B cell (primary cell): ENCODE measurements around the gene ACAP1. TPM values are rescaled to one million over a fixed set of nuclear protein-coding genes. Genes with fewer than 3 reads are reported as not detected.

Experiments used
- ATAC-seq: fragments of 200-7000 bp; cut with Tn5 transposase; one replicate; pipeline ENCODE4 v1.10.0; 2021; ENCODE audit warnings: low read depth, mild to moderate bottlenecking, moderate number of reproducible peaks, moderate library complexity
- CTCF ChIA-PET: fragments of 350-600 bp; sonication (Branson Sonifier 250); formaldehyde crosslinking; loops from one replicate; lab custom pipeline; 2021; ENCODE audit warnings: antibody characterized with exemption, inconsistent platforms; lab: Charles Lee
- POLR2A ChIA-PET: fragments of 350-600 bp; sonication (Branson Sonifier 250); formaldehyde crosslinking; loops from one replicate; lab custom pipeline; 2021; ENCODE audit warnings: antibody characterized with exemption; lab: Charles Lee
- DNase-seq: peaks from one replicate; pipeline ENCODE4 v3.0.0; 2013
- H2AFZ ChIP-seq: 2 replicates; pipeline ENCODE4 v1.6.1; 2012; ENCODE audit warnings: mild to moderate bottlenecking, low read depth, low read length; ENCODE audit not compliant: insufficient read depth, poor library complexity, severe bottlenecking
- H3K27ac ChIP-seq, 2 donors: 1 replicate in 1 of 2; 2 replicates in 1 of 2; pipeline ENCODE4 v1.5.1; 2012 to 2013; ENCODE audit warnings: low read length in 2 of 2, mild to moderate bottlenecking in 2 of 2, moderate library complexity in 1 of 2
- H3K27me3 ChIP-seq, 4 experiments: fragments of 200-600 bp in 1 of 4; sonication (generic) in 1 of 4; replicated peaks in 1 of 4; 1 replicate in 2 of 4; 2 replicates in 2 of 4; pipeline versions ENCODE4 v1.6.1 to v1.7.0; 2013 to 2016; ENCODE audit warnings: low read length in 3 of 4, mild to moderate bottlenecking in 2 of 4, mixed read lengths in 1 of 4, moderate library complexity in 1 of 4; ENCODE audit not compliant: insufficient read depth in 4 of 4, control insufficient read depth in 3 of 4; ENCODE audit errors: control extremely low read depth in 1 of 4
- H3K36me3 ChIP-seq, 2 experiments: replicated peaks in 1 of 2; 1 replicate in 1 of 2; 2 replicates in 1 of 2; pipeline versions ENCODE4 v1.6.1 to v1.7.1; 2013; ENCODE audit warnings: low read length in 1 of 2; ENCODE audit not compliant: insufficient read depth in 2 of 2, control insufficient read depth in 1 of 2; ENCODE audit errors: control extremely low read depth in 1 of 2, extremely low read depth in 1 of 2
- H3K4me1 ChIP-seq, 2 donors: fragments of 200-600 bp in 1 of 2; sonication (generic) in 1 of 2; 1 replicate in 1 of 2; 2 replicates in 1 of 2; pipeline versions ENCODE4 v1.5.1 to v1.6.1; 2013 to 2017; ENCODE audit warnings: low read length in 2 of 2; ENCODE audit not compliant: control insufficient read depth in 2 of 2, insufficient read depth in 2 of 2
- H3K4me2 ChIP-seq: replicated peaks from 2 replicates; pipeline ENCODE3; 2012; ENCODE audit warnings: mild to moderate bottlenecking, low read depth, low read length; ENCODE audit not compliant: poor library complexity, severe bottlenecking
- H3K4me3 ChIP-seq, 5 experiments: fragments of 200-600 bp in 1 of 5; sonication (generic) in 1 of 5; 1 replicate in 3 of 5; 2 replicates in 2 of 5; pipeline versions ENCODE4 v1.5.1 to v1.7.0; 2011 to 2016; ENCODE audit warnings: low read length in 4 of 5, mild to moderate bottlenecking in 4 of 5, low read depth in 2 of 5, control low read depth in 1 of 5, moderate library complexity in 1 of 5; ENCODE audit not compliant: insufficient read depth in 1 of 5; ENCODE audit errors: control extremely low read depth in 1 of 5, extremely low read depth in 1 of 5
- H3K79me2 ChIP-seq: fragments of 200-600 bp; sonication (generic); one replicate; pipeline ENCODE4 v1.6.0; 2016; ENCODE audit warnings: low read length; ENCODE audit not compliant: control insufficient read depth, insufficient read depth
- H3K9ac ChIP-seq: fragments of 200-600 bp; sonication (generic); 2 replicates; pipeline ENCODE4 v1.6.1; 2017; ENCODE audit warnings: mild to moderate bottlenecking, low read length, moderate library complexity
- H3K9me3 ChIP-seq, 3 donors: one replicate each; pipeline versions ENCODE4 v1.6.1 to v1.7.1; 2013; ENCODE audit warnings: low read length in 2 of 3; ENCODE audit not compliant: control insufficient read depth in 2 of 3, insufficient read depth in 1 of 3; ENCODE audit errors: control extremely low read depth in 1 of 3
- H4K20me1 ChIP-seq: 2 replicates; pipeline ENCODE4 v1.6.0; 2012; ENCODE audit warnings: mild to moderate bottlenecking, low read length; ENCODE audit not compliant: insufficient read depth, control insufficient read depth, poor library complexity, severe bottlenecking
- H3K27ac Mint-ChIP-seq: one replicate; pipeline ENCODE4 v1.8.0; 2021; ENCODE audit warnings: mixed read lengths
- H3K27me3 Mint-ChIP-seq: one replicate; pipeline ENCODE4 v1.8.0; 2021; ENCODE audit warnings: mixed read lengths
- H3K4me1 Mint-ChIP-seq: one replicate; pipeline ENCODE4 v1.8.0; 2021; ENCODE audit warnings: mixed read lengths
- H3K4me3 Mint-ChIP-seq: one replicate; pipeline ENCODE4 v1.8.0; 2021; ENCODE audit warnings: mixed read lengths
- H3K9me3 Mint-ChIP-seq: one replicate; pipeline ENCODE4 v1.8.0; 2022; ENCODE audit warnings: mixed read lengths; ENCODE audit not compliant: insufficient read depth
- CTCF ChIP-seq: fragments of 200-600 bp; IDR thresholded peaks from one replicate; pipeline ENCODE4 v1.8.0; 2022; ENCODE audit warnings: antibody characterized with exemption, mild to moderate bottlenecking
- EZH2 ChIP-seq: IDR thresholded peaks from 2 replicates; pipeline ENCODE4 v1.6.1; 2012; ENCODE audit warnings: borderline replicate concordance, low read depth, mild to moderate bottlenecking, moderate library complexity, low read length; ENCODE audit not compliant: insufficient read depth, poor library complexity, severe bottlenecking
- WGBS: methylation state at CpG from one replicate; pipeline ENCODE4 v1.1.5; 2013; ENCODE audit warnings: missing lambda C conversion rate; ENCODE audit not compliant: insufficient coverage; 5-methylcytosine and 5-hydroxymethylcytosine counted together
- intact Hi-C: fragments of 100-400 bp; cut with micrococcal nuclease; formaldehyde crosslinking; loops from one replicate; pipeline ENCODE4 v1.10.0; 2022
- polyA plus RNA-seq: library from polyadenylated mRNA; depleted of rRNA; stranded (reverse); fragments of >200 nt; gene quantifications from 2 replicates; pipeline ENCODE4 v1.2.3, GENCODE V29; 2012
- total RNA-seq, 2 donors: library from RNA; stranded (reverse); fragments of 120-200 nt in 1 of 2; gene quantifications; 1 replicate in 1 of 2; 2 replicates in 1 of 2; pipeline versions ENCODE4 v1.2.3 to v1.2.4, GENCODE V29; 2013 to 2022

Gene ACAP1
- total and polyA plus RNA-seq, 2 donors (not counting 1 experiment from before 2014, with no cell fraction given) = 392 to 412 TPM

GRCh38 chr17:7307686-7308624 is 28.4 kb upstream of the ACAP1 start:
- H3K36me3 ChIP-seq = peaks cover 4 to 37% of the 10 kb centered on the region in 2 experiments
- intact Hi-C loops = loop anchor here (1.0 to 5.0 kb wide), 12 partner anchors 7 to 307 kb away; partner anchors contain the start of genes ELP5, GPS2, NEURL4 and PHF23
- whole genome bisulfite sequencing = under 1% methylated on average over 99 of the region's 104 CpGs
- H3K79me2 ChIP-seq = peaks cover 49% of the 10 kb centered on the region
- TF ChIP-seq CTCF (no peak), EZH2 (no peak)
- Mint-ChIP-seq H3K27me3 (no peaks in the 10 kb centered on the region), H3K4me1 (peaks cover 46% of the 10 kb centered on the region), H3K4me3 (peak overlapping the region; percentile 95), H3K9me3 (no peaks in the 10 kb centered on the region), H3K27ac (peak overlapping the region; percentile 99)
- peaks cover 49% of the 10 kb centered on the region for H4K20me1 ChIP-seq
- H3K27ac ChIP-seq = peak overlapping the region; percentile 98 to 99
- H3K27me3 ChIP-seq = no peaks in the 10 kb centered on the region
- CTCF ChIA-PET = interaction anchor here (0.9 kb wide), 1 partner anchor 38 kb away, joined by 3 read pairs; no protein-coding TSS in a partner anchor
- DNase-seq (no peak), ATAC-seq (no peak)
- H3K9me3 ChIP-seq = no peaks in the 10 kb centered on the region
- H3K4me1 ChIP-seq = peaks cover 17 to 47% of the 10 kb centered on the region in 2 donors
- peak overlapping the region; percentile 81 to 96 (median 94) for H3K4me3 ChIP-seq
- POLR2A ChIA-PET = interaction anchor here (1.2 to 1.9 kb wide), 6 partner anchors 12 to 276 kb away, joined by 3 to 18 read pairs (median 7); partner anchors contain the start of genes ACAP1, DVL2, MPDU1 and NEURL4
- peak overlapping the region; percentile 93 for H3K4me2 ChIP-seq
- H2AFZ ChIP-seq = no peak overlapping the region
- peak overlapping the region; percentile 97 for H3K9ac ChIP-seq
